Neural cell (in vitro differentiated cells): ENCODE measurements around the gene ZHX3. TPM values are rescaled to one million over a fixed set of nuclear protein-coding genes. Genes with fewer than 3 reads are reported as not detected.

ENCODE experiments used
- H2AFZ ChIP-seq: fragments of 200-600, 300-800 bp; sonication (generic), shearing (Covaris generic); 2 replicates; pipeline ENCODE4 v1.6.0; 2014; ENCODE audit warnings: low read depth, mild to moderate bottlenecking, antibody characterized with exemption, low read length, moderate library complexity
- H3F3A ChIP-seq: fragments of 200-600 bp; shearing (Covaris generic); 2 replicates; pipeline ENCODE4 v1.6.1; 2016; ENCODE audit warnings: mild to moderate bottlenecking, moderate library complexity, mixed read lengths, antibody characterized with exemption, low read length; ENCODE audit not compliant: insufficient read depth, poor library complexity, severe bottlenecking
- H3K27ac ChIP-seq: fragments of 200-600, 300-800 bp; sonication (generic), shearing (Covaris generic); 2 replicates; pipeline ENCODE4 v1.5.1; 2014; ENCODE audit warnings: mild to moderate bottlenecking, low read length, moderate library complexity
- H3K27me3 ChIP-seq: fragments of 300-800, 200-600 bp; sonication (generic), shearing (Covaris generic); 2 replicates; pipeline ENCODE4 v1.6.0; 2014; ENCODE audit warnings: mild to moderate bottlenecking, low read depth, low read length, moderate library complexity; ENCODE audit not compliant: insufficient read depth
- H3K36me3 ChIP-seq: fragments of 300-800, 200-600 bp; sonication (generic), shearing (Covaris generic); 2 replicates; pipeline ENCODE4 v1.5.1; 2014; ENCODE audit warnings: mild to moderate bottlenecking, antibody characterized with exemption, low read length, moderate library complexity; ENCODE audit not compliant: insufficient read depth
- H3K4me2 ChIP-seq: fragments of 300-800, 200-600 bp; sonication (generic), shearing (Covaris generic); 2 replicates; pipeline ENCODE4 v1.6.0; 2014; ENCODE audit warnings: mild to moderate bottlenecking, low read length
- H3K4me3 ChIP-seq: fragments of 300-800, 200-600 bp; sonication (generic), shearing (Covaris generic); 2 replicates; pipeline ENCODE4 v1.5.1; 2014; ENCODE audit warnings: mild to moderate bottlenecking, low read length, moderate library complexity
- H3K79me2 ChIP-seq: fragments of 200-600 bp; shearing (Covaris generic); replicated peaks from 2 replicates; pipeline ENCODE4 v1.6.0; 2014; ENCODE audit warnings: mild to moderate bottlenecking, low read length, moderate library complexity; ENCODE audit not compliant: insufficient read depth
- H3K9ac ChIP-seq: fragments of 300-800, 200-600 bp; sonication (generic), shearing (Covaris generic); 2 replicates; pipeline ENCODE4 v1.6.1; 2016; ENCODE audit warnings: mild to moderate bottlenecking, low read length, mixed read lengths
- H3K9me2 ChIP-seq: fragments of 200-600 bp; shearing (Covaris generic); 2 replicates; pipeline ENCODE4 v1.6.1; 2016; ENCODE audit warnings: mild to moderate bottlenecking, low read length, mixed read lengths; ENCODE audit not compliant: insufficient read depth
- H3K9me3 ChIP-seq: fragments of 200-600, 300-800 bp; sonication (generic), shearing (Covaris generic); 2 replicates; pipeline ENCODE4 v1.6.1; 2016; ENCODE audit warnings: mild to moderate bottlenecking, mixed run types, low read length, moderate library complexity, mixed read lengths
- H4K20me1 ChIP-seq: fragments of 200-600 bp; shearing (Covaris generic); 2 replicates; pipeline ENCODE4 v1.6.1; 2016; ENCODE audit warnings: mild to moderate bottlenecking, mixed run types; ENCODE audit not compliant: insufficient read depth
- EP300 ChIP-seq: fragments of 450-650 bp; conservative IDR thresholded peaks from 2 replicates; pipeline ENCODE4 v1.6.1; 2014; ENCODE audit warnings: antibody characterized with exemption, mild to moderate bottlenecking, moderate library complexity; ENCODE audit not compliant: poor library complexity, severe bottlenecking
- EZH2 ChIP-seq: fragments of 200-600, 300-800 bp; shearing (Covaris generic), sonication (generic); IDR thresholded peaks from 2 replicates; pipeline ENCODE4 v1.6.1; 2014; ENCODE audit warnings: antibody characterized with exemption, low read length, borderline replicate concordance, mild to moderate bottlenecking; ENCODE audit not compliant: insufficient read depth, poor library complexity, severe bottlenecking
- MXI1 ChIP-seq: fragments of 450-650 bp; conservative IDR thresholded peaks from 2 replicates; pipeline ENCODE4 v1.6.1; 2014; ENCODE audit warnings: antibody characterized with exemption, mild to moderate bottlenecking; ENCODE audit not compliant: poor library complexity, severe bottlenecking
- POLR2AphosphoS5 ChIP-seq: IDR thresholded peaks from 2 replicates; pipeline ENCODE4 v1.6.1; 2012
- RAD21 ChIP-seq: fragments of 450-650 bp; conservative IDR thresholded peaks from 2 replicates; pipeline ENCODE4 v1.6.1; 2014; ENCODE audit warnings: antibody characterized with exemption, mild to moderate bottlenecking, moderate library complexity
- REST ChIP-seq: IDR thresholded peaks from 2 replicates; pipeline ENCODE4 v1.6.1; 2012; ENCODE audit warnings: borderline replicate concordance
- SMC3 ChIP-seq: fragments of 450-650 bp; conservative IDR thresholded peaks from 2 replicates; pipeline ENCODE4 v1.6.1; 2014; ENCODE audit warnings: antibody characterized with exemption, mild to moderate bottlenecking, moderate library complexity; ENCODE audit not compliant: poor library complexity
- TAF1 ChIP-seq: IDR thresholded peaks from 2 replicates; pipeline ENCODE4 v1.6.1; 2012; ENCODE audit warnings: low read depth
- polyA plus RNA-seq: library from polyadenylated mRNA; depleted of rRNA; stranded (reverse); fragments of >200 nt; gene quantifications from 2 replicates; pipeline ENCODE4 v1.2.3, GENCODE V29; 2014
- TF ChIP-seq, protein P1 (sequence below): fragments of 450-650 bp; IDR thresholded peaks from 2 replicates; pipeline ENCODE4 v1.5.1; 2014; ENCODE audit warnings: antibody characterized with exemption, mild to moderate bottlenecking, moderate library complexity; ENCODE audit not compliant: poor library complexity, severe bottlenecking

The ZHX3 gene
- polyA plus RNA-seq, 1 donor from 2014 or later: 10.3 TPM

DNA sequence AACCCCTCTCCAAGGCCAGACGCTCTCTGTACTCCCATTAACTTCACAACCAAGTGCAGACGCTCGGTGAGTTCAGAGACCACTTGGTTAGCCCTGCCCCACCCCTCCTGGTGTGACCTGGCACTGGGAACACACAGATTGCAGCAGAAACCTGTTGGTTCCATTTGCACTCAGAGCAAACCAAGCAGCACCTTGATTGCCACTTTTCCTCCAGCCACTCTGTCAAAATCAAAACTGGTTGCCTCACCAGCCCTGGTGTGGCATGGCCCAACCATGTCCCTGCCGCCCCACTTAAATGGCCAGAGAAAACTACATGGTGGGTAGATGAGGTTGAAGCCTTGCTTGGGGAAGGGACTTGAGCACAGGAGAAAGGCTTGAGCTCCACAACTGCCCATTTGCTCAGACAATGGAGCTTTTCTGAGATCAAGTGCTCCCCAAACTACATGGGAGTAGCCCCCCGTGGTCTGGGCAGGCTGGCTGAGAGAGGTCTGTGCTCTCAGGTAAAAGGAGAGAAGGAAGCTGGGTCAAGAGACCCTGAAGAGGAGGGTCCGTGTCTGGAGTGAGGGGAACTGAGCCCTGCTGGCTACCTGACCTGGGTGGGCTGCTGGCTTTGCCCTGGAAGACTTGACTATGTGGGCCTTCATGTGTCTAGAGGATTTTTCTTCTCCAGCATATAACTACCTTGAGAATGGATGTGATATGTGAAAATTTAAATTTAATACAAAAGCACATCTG is 136.8 kb downstream of the ZHX3 start:
- H2AFZ ChIP-seq: no peak overlapping the region
- no peaks in the 10 kb centered on the region for H4K20me1 ChIP-seq
- H3K4me3 ChIP-seq: no peak overlapping the region
- TF ChIP-seq MXI1 (no peak), RAD21 (no peak), REST (no peak), EZH2 (no peak), TAF1 (no peak), POLR2AphosphoS5 (no peak), SMC3 (no peak)
- TF ChIP-seq, protein P1, sequence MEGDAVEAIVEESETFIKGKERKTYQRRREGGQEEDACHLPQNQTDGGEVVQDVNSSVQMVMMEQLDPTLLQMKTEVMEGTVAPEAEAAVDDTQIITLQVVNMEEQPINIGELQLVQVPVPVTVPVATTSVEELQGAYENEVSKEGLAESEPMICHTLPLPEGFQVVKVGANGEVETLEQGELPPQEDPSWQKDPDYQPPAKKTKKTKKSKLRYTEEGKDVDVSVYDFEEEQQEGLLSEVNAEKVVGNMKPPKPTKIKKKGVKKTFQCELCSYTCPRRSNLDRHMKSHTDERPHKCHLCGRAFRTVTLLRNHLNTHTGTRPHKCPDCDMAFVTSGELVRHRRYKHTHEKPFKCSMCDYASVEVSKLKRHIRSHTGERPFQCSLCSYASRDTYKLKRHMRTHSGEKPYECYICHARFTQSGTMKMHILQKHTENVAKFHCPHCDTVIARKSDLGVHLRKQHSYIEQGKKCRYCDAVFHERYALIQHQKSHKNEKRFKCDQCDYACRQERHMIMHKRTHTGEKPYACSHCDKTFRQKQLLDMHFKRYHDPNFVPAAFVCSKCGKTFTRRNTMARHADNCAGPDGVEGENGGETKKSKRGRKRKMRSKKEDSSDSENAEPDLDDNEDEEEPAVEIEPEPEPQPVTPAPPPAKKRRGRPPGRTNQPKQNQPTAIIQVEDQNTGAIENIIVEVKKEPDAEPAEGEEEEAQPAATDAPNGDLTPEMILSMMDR: no peak
- H3K36me3 ChIP-seq: no peaks in the 10 kb centered on the region
- H3K79me2 ChIP-seq: no peaks in the 10 kb centered on the region
- H3K4me2 ChIP-seq: no peak overlapping the region
- H3K9me3 ChIP-seq: no peaks in the 10 kb centered on the region
- no peak overlapping the region for H3K27ac ChIP-seq
- no peak overlapping the region for H3K9ac ChIP-seq
- no peaks in the 10 kb centered on the region for H3K9me2 ChIP-seq
- no peaks in the 10 kb centered on the region for H3F3A ChIP-seq
- no peaks in the 10 kb centered on the region for H3K27me3 ChIP-seq

DNA sequence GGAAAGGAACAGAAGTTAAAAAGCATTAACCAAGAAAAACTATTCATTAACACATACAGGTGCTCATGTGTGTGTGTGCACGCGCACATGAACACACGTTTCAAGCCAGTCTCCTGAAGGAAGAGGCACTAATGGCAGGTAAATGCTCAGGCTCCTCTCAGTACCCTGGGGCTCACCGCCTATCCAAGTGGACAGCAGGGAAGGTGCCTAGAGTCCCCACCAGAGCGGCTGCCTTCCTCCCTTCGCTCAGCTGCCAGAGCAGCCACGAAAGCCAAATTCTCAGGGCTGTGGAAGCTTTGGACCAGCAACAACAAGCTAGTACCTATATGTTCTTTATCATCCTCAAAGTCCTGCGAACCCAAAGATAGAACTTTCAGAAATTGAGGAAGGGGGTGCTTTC is 137.6 kb downstream of the ZHX3 start:
- H4K20me1 ChIP-seq: no peaks in the 10 kb centered on the region
- no peaks in the 10 kb centered on the region for H3K36me3 ChIP-seq
- no peak overlapping the region for H3K4me2 ChIP-seq
- no peaks in the 10 kb centered on the region for H3K27me3 ChIP-seq
- no peak overlapping the region for H2AFZ ChIP-seq
- H3K9me2 ChIP-seq: no peaks in the 10 kb centered on the region
- no peak overlapping the region for H3K27ac ChIP-seq
- no peak for TF ChIP-seq MXI1
- no peak for TF ChIP-seq RAD21
- no peak for TF ChIP-seq SMC3
- TF ChIP-seq EZH2: no peak
- no peak for TF ChIP-seq TAF1
- no peak for TF ChIP-seq POLR2AphosphoS5
- no peak for TF ChIP-seq REST
- TF ChIP-seq, protein P1: no peak
- no peak for TF ChIP-seq EP300
- no peak overlapping the region for H3K9ac ChIP-seq
- no peaks in the 10 kb centered on the region for H3K79me2 ChIP-seq
- no peak overlapping the region for H3K4me3 ChIP-seq
- no peaks in the 10 kb centered on the region for H3F3A ChIP-seq
- no peaks in the 10 kb centered on the region for H3K9me3 ChIP-seq
